GM20000 (cell line): Measurements from ENCODE around the gene GTF2I.
A peak's percentile ranks its signal among the peaks of the same experiment; 100 is the strongest.
"Not testable (repeated sequence)": the region's sequence is repeated elsewhere in the genome, so short reads cannot be mapped to it uniquely, and the experiment has no call there.

Source experiments
- DNase-seq: peaks from one replicate; pipeline ENCODE4 v3.0.0; 2012; ENCODE audit warnings: low spot score
- TF ChIP-seq, protein P1 (sequence below): IDR thresholded peaks from 2 replicates; pipeline ENCODE4 v1.5.1; 2012; ENCODE audit warnings: mild to moderate bottlenecking, control low read depth; ENCODE audit errors: extremely low read depth, missing control alignments

Gene GTF2I

DNA sequence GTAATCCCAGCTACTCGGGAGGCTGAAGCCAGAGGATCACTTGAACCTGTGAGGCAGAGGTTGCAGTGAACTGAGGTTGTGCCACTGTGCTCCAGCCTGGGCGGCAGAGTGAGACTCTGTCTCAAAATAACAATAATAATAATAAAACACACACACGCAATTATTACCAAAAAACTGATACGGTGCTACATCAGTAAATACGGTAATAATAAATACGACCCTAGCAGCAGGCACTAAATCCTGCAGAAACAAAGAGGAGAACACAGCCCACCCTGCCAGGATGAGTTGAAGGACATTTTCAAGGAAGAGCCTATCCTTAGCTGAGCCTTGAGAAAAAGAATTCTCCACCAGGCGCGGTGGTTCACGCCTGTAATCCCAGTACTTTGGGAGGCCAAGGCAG, 34.4 kb upstream of the GTF2I start:
- TF ChIP-seq, protein P1, sequence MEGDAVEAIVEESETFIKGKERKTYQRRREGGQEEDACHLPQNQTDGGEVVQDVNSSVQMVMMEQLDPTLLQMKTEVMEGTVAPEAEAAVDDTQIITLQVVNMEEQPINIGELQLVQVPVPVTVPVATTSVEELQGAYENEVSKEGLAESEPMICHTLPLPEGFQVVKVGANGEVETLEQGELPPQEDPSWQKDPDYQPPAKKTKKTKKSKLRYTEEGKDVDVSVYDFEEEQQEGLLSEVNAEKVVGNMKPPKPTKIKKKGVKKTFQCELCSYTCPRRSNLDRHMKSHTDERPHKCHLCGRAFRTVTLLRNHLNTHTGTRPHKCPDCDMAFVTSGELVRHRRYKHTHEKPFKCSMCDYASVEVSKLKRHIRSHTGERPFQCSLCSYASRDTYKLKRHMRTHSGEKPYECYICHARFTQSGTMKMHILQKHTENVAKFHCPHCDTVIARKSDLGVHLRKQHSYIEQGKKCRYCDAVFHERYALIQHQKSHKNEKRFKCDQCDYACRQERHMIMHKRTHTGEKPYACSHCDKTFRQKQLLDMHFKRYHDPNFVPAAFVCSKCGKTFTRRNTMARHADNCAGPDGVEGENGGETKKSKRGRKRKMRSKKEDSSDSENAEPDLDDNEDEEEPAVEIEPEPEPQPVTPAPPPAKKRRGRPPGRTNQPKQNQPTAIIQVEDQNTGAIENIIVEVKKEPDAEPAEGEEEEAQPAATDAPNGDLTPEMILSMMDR: no peak
- DNase-seq: no peak

DNA sequence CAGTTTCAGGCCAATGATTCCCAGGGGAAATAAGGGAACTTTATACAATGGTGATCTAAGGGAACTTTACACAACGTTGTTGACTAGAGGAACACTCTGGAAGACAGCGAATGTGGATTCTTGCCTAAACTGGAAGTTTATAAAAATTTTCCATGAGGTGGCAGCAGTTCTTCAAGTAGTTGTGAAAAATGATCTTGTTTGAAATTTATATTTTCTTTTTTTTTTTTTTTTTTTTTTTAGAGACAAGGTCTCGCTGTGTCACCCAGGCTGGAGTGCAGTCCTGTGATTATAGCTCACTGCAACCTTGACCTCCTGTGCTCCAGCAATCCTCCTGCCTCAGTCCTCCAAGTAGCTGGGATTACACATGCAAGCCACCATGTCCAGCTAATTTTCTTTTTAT, 32.1 kb upstream of the GTF2I start:
- DNase-seq: no peak
- TF ChIP-seq, protein P1: no peak

DNA sequence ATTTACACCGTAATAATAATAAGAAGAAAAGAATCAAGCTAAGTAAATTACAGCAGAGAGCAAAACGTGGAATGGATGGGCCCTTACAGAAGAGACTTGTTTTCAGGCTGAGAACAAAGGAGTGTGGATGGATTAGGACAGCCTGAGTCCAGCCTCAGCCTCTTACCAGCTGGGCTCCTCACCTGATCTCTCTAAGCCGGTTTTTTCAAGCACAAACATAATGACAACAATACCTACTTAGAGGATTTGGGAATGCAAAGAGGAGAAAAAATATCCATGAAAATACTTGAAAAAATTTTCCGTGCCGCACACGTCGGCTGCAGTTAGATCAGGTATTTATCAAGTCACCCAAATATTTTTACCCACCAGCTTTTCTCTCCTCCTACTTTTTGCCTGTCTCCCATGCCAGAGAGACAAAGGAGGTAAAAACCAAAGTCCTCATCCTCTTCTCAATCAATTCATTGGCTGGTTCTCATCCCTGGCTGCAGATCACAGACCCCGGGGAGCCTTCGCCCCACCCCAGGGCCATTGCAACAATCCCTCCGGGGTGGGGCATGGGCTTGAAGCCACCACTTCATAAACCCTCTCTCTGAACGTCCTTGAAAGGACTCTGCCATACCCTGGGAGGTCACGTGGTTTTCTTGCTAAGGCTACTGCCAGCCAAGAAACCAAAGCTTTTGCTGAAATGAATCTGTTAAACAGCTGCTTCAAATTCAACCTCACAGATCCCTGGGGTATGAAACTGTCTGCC, 29.7 kb upstream of the GTF2I start:
- DNase-seq: no peak
- TF ChIP-seq, protein P1: no peak

DNA sequence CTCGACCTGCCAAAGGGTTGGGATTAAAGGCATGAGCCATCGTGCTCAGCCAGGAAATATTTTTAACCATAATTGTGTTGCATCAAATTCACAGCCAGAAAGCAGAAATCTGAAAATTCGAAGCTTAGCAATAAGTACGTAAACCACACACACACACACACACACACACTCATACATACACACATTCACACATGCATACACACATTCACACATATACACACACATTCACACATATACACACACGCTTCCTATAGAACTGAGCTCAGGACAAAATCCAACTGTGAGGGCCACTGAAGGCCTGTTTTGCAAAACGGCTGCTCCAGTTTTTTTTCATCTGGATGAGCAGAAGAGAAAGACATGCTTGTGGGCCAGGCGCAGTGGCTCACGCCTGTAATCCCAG, 25.0 kb upstream of the GTF2I start:
- TF ChIP-seq, protein P1: no peak
- no peak for DNase-seq

DNA sequence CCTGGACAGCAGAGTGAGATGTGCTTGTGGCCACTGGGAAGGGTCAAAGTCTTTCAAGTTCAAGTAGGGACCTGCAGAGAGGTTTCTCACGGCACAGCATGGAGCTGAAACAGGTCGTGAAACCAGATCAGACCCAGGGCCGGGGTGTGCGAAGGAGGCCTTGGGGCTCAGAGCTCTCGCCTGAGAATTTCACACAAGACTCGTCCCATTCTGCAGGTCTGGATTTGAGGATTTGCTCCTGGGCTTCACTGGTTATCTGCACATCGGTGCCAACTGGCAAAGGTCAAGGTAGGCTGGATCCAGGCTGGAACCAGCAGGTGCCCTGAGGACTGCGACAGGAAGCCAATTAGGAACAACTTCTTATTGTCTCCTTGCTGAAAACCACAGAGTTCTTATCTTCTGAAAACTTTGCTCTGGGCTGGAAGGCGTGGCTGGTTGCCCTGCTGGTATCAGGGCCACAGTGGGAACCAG, 24.0 kb upstream of the GTF2I start:
- DNase-seq: no peak
- TF ChIP-seq, protein P1: no peak

DNA sequence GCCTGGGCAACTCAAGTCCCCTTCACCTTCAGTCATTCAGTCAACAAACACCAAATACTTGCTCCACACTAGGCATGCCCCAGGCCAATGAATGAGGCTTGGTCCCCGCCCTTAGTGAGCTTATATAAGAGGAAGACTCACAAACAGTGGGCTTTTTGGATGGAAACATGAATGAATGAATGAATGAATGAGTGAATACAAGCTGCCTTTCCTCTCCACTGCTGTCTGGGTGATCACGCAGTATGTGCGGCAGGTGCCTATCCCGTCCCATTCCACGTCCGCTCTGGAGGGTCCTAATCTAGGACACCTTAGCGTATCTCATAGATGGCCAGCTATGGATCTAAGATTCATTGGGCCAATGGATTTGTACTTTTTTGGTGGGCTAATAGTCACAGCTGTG, 19.8 kb upstream of the GTF2I start:
- DNase-seq: no peak
- TF ChIP-seq, protein P1: no peak

DNA sequence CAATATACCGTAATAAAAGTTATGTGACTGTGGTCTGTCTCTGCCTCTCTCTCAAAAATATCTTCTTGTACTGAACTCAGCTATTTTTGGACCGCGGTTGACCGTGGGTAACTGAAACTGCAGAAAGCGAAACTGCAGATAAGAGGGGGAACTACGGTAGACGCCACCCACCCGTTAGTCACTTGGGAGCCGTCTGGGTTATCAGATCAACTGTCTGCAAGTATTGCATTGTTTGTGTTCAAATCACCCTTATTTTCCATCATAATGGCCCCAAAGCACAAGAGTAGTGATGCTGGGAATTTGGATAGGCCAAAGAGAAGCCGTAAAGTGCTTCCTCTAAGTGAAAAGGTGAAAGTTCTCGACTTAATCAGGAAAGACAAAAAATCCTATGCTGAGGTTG, 7.5 kb upstream of the GTF2I start:
- peak; percentile 70 for DNase-seq

DNA sequence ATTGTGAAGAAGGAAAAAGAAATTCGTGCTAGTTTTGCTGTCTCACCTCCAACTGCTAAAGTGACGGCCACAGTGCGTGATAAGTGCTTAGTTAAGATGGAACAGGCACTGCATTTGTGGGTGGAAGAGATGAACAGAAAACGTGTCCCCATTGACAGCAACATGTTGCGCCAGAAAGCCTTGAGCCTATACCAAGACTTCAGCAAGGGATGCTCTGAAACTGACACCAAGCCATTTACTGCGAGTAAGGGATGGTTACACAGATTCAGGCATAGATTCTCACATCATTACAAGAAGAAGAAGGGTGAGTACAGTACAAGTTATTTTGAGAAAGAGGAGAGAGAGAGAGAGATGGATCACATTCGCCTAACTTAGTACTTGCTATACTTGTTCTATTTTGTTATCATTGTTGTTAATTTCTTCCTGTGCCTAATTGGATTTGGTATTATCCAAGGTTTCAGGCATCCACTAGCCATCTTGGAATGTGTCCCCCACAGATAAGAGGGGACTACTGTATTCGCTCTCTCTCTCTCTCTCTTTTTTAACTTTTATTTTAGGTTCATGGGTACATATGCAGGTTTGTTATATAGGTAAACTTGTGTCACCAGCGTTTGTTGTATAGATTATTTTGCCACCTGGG, 6.9 kb upstream of the GTF2I start:
- not testable (repeated sequence) for DNase-seq

DNA sequence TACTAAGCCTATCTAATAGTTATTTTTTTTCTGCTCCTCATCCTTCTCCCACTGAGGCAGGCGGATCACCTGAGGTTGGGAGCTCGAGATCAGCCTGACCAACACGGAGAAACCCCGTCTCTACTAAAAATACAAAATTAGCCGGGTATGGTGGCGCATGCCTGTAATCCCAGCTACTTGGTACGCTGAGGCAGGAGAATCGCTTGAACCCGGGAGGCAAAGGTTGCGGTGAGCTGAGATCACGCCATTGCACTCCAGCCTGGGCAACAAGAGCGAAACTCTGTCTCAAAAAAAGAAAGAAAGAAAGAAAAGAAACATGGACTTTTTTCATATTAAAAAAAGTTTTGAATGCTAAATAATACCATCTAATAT, 6.4 kb upstream of the GTF2I start:
- DNase-seq: not testable (repeated sequence)
